Measurements from ENCODE around the gene UBE2D2. TPM values are rescaled to one million over a fixed set of nuclear protein-coding genes. Genes with fewer than 3 reads are reported as not detected.
A peak's percentile ranks its signal among the peaks of the same experiment; 100 is the strongest.

UBE2D2 gene
- total RNA-seq, 1 donor from 2014 or later = 57.5 TPM

- H3K4me1 ChIP-seq = peaks cover 79% of the 10 kb centered on the region
- no peak overlapping the region for H3K27ac ChIP-seq
- intact Hi-C loops (cut with DNase I) = no loop called here
- no peaks in the 10 kb centered on the region for H3K36me3 ChIP-seq
- no peak for DNase-seq (ENCODE audit: extremely low spot score in 2 of 2)
- TF ChIP-seq POLR2A (IDR thresholded peaks at IDR 0.05) = no peak
- no peak for TF ChIP-seq POLR2AphosphoS5 (IDR thresholded peaks at IDR 0.05; ENCODE audit: insufficient read depth in 1 of 2, low read depth in 1 of 2)
- no peak for TF ChIP-seq CTCF (IDR thresholded peaks at IDR 0.05)
- H3K4me3 ChIP-seq = no peak overlapping the region
- no peaks in the 10 kb centered on the region for H3K27me3 ChIP-seq
- no peaks in the 10 kb centered on the region for H3K9me3 ChIP-seq
These were observed 114.7 kb downstream of the UBE2D2 start for GRCh38 chr5:139675825-139676224.

GRCh38 chr5:139676406-139676805 is 115.3 kb downstream of the UBE2D2 start:
- peaks cover 73% of the 10 kb centered on the region for H3K4me1 ChIP-seq
- peak overlapping the region; percentile 59 for H3K27ac ChIP-seq
- DNase-seq (ENCODE audit: extremely low spot score in 2 of 2) = no peak
- H3K4me3 ChIP-seq = no peak overlapping the region
- TF ChIP-seq CTCF (IDR thresholded peaks at IDR 0.05) (no peak), POLR2A (IDR thresholded peaks at IDR 0.05) (no peak)
- H3K9me3 ChIP-seq = no peaks in the 10 kb centered on the region
- H3K36me3 ChIP-seq = no peaks in the 10 kb centered on the region
- no peaks in the 10 kb centered on the region for H3K27me3 ChIP-seq
- intact Hi-C loops (cut with DNase I) = no loop called here

- no peaks in the 10 kb centered on the region for H3K9me3 ChIP-seq
- peaks cover 66% of the 10 kb centered on the region for H3K4me1 ChIP-seq
- TF ChIP-seq POLR2A (IDR thresholded peaks at IDR 0.05) = no peak
- no peak for TF ChIP-seq CTCF (IDR thresholded peaks at IDR 0.05)
- peak in 1 of 2 donors; percentile 5 for TF ChIP-seq POLR2AphosphoS5 (IDR thresholded peaks at IDR 0.05; ENCODE audit: insufficient read depth in 1 of 2, low read depth in 1 of 2)
- H3K27me3 ChIP-seq = no peaks in the 10 kb centered on the region
- intact Hi-C loops (cut with DNase I) = no loop called here
- peaks cover 0 to 5% of the 10 kb centered on the region in 2 donors for H3K36me3 ChIP-seq
- H3K4me3 ChIP-seq = peak overlapping the region in 1 of 2 donors; percentile 5
- no peak for DNase-seq (ENCODE audit: extremely low spot score in 2 of 2)
- H3K27ac ChIP-seq = peak overlapping the region; percentile 59
These were observed 116.0 kb downstream of the UBE2D2 start for GRCh38 chr5:139676951-139677735.

Small RNA genes within 50 kb of the gene (small RNA-seq; reads per million reads assigned to genes)
- gene RF00019 = not detected

Other genes starting within 250 kb of the UBE2D2 start
- gene PAIP2, start 219.5 kb upstream of the UBE2D2 start, total RNA-seq = 66.0 TPM
- gene SLC23A1, start 178.0 kb upstream of the UBE2D2 start, total RNA-seq = not detected
- gene MZB1, start 171.4 kb upstream of the UBE2D2 start, total RNA-seq = not detected
- 2.5 TPM for gene PROB1, start 166.2 kb upstream of the UBE2D2 start, total RNA-seq
- gene SPATA24, start 157.2 kb upstream of the UBE2D2 start, total RNA-seq = 12.3 TPM
- gene DNAJC18, start 121.8 kb upstream of the UBE2D2 start, total RNA-seq = 7.6 TPM
- gene ECSCR, start 98.6 kb upstream of the UBE2D2 start, total RNA-seq = 37.1 TPM
- not detected for gene SMIM33, start 90.3 kb upstream of the UBE2D2 start, total RNA-seq
- 103 TPM for gene STING1, start 78.6 kb upstream of the UBE2D2 start, total RNA-seq
- 51.8 TPM for gene CXXC5, start 87.0 kb downstream of the UBE2D2 start, total RNA-seq
- gene PSD2, start 234.5 kb downstream of the UBE2D2 start, total RNA-seq = 0.25 TPM